ENCODE measurements around the gene CSMD2. TPM values are rescaled to one million over a fixed set of nuclear protein-coding genes. Genes with fewer than 3 reads are reported as not detected.

The CSMD2 gene
- total and polyA plus RNA-seq, 2 experiments from 2014 or later = 5.3 to 16.6 TPM

DNA sequence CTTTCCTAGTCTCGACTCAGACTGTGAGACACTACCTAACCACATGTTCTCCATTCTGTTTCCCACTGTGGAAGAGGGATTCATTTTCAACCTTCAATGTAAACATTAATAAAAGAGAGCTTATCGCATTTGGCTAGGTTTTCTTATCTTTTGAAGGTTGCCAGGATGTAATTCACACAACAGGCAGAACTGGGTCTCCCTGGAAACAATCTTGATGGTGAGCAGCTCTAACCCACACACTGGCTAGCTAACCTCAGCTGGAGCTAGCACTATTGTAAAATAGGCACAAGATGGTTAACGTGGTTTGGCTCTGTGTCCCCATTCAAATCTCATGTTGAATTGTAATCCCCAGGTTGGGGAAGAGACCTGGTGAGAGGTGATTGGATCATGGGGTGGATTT lies 617.5 kb downstream of the CSMD2 start:
- no peaks in the 10 kb centered on the region for H3K79me2 ChIP-seq (replicated peaks; ENCODE audit: insufficient read depth)
- H4K20me1 ChIP-seq (replicated peaks; ENCODE audit: insufficient read depth) = no peaks in the 10 kb centered on the region
- H2AFZ ChIP-seq = no peak overlapping the region
- H3K4me2 ChIP-seq = no peak overlapping the region
- no peak overlapping the region for H3K4me3 Mint-ChIP-seq
- H3K27me3 ChIP-seq (ENCODE audit: insufficient read depth) = no peaks in the 10 kb centered on the region
- no peaks in the 10 kb centered on the region for H3K4me1 ChIP-seq (ENCODE audit: insufficient read depth)
- no peak overlapping the region for H3K27ac Mint-ChIP-seq
- no peak overlapping the region for H3K27ac ChIP-seq (ENCODE audit: low read depth)
- H3F3A ChIP-seq (replicated peaks; ENCODE audit: low read depth) = no peaks in the 10 kb centered on the region
- no peaks in the 10 kb centered on the region for H3K4me1 Mint-ChIP-seq
- no peak for ATAC-seq
- no peak overlapping the region for H3K4me3 ChIP-seq
- H3K36me3 ChIP-seq (ENCODE audit: insufficient read depth) = no peaks in the 10 kb centered on the region; the same call in none of the 2 replicates
- peaks cover 8% of the 10 kb centered on the region; the same call in 1 of the 2 replicates for H3K9me2 ChIP-seq (ENCODE audit: insufficient read depth)
- TF ChIP-seq ZNF114 (CRISPR knock-in tag; IDR thresholded peaks at IDR 0.05) = no peak
- no peak for TF ChIP-seq POLR2AphosphoS5 (IDR thresholded peaks at IDR 0.05; ENCODE audit: low read depth)
- H3K36me3 Mint-ChIP-seq (ENCODE audit: low read depth) = peaks cover 65% of the 10 kb centered on the region
- peaks cover 5% of the 10 kb centered on the region for H3K27me3 Mint-ChIP-seq (ENCODE audit: insufficient read depth, low read depth, poor library complexity)
- no peak for DNase-seq (ENCODE audit: low spot score)
- H3K9me3 Mint-ChIP-seq = peaks cover 37% of the 10 kb centered on the region

DNA sequence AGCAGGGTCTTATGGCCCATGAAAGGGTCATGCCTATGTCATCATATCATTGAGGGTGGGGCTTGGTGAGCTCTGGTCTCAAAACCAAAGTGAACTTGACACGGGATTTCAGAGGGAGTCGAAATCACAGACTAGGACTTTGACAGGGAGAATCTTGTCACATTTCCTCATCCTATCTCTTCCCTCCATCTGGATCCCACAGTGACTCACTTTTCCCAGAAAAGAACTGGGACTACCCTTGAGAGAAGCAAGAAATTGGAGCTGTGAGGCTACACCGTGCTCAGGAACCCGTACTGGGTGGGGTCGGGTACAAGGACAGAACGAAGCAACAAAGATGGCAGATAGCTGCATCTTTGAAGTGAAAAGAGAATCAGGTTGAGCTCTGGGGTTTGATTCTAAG lies 623.1 kb downstream of the CSMD2 start:
- Histone ChIP-seq H4K20me1 (replicated peaks; ENCODE audit: insufficient read depth) (no peaks in the 10 kb centered on the region), H3K9me2 (ENCODE audit: insufficient read depth) (no peaks in the 10 kb centered on the region), H3K36me3 (ENCODE audit: insufficient read depth) (no peaks in the 10 kb centered on the region), H3K27ac (ENCODE audit: low read depth) (no peak overlapping the region), H3K79me2 (replicated peaks; ENCODE audit: insufficient read depth) (no peaks in the 10 kb centered on the region), H3K4me3 (no peak overlapping the region), H3K27me3 (ENCODE audit: insufficient read depth) (no peaks in the 10 kb centered on the region), H3K4me1 (ENCODE audit: insufficient read depth) (no peaks in the 10 kb centered on the region), H2AFZ (no peak overlapping the region), H3F3A (replicated peaks; ENCODE audit: low read depth) (no peaks in the 10 kb centered on the region), H3K4me2 (no peak overlapping the region)
- H3K9me3 Mint-ChIP-seq = no peaks in the 10 kb centered on the region
- no peaks in the 10 kb centered on the region for H3K4me1 Mint-ChIP-seq
- ATAC-seq (no peak), DNase-seq (ENCODE audit: low spot score) (no peak)
- no peak overlapping the region for H3K27ac Mint-ChIP-seq
- peaks cover 18% of the 10 kb centered on the region for H3K36me3 Mint-ChIP-seq (ENCODE audit: low read depth)
- no peak for TF ChIP-seq POLR2AphosphoS5 (IDR thresholded peaks at IDR 0.05; ENCODE audit: low read depth)
- TF ChIP-seq, protein P1, sequence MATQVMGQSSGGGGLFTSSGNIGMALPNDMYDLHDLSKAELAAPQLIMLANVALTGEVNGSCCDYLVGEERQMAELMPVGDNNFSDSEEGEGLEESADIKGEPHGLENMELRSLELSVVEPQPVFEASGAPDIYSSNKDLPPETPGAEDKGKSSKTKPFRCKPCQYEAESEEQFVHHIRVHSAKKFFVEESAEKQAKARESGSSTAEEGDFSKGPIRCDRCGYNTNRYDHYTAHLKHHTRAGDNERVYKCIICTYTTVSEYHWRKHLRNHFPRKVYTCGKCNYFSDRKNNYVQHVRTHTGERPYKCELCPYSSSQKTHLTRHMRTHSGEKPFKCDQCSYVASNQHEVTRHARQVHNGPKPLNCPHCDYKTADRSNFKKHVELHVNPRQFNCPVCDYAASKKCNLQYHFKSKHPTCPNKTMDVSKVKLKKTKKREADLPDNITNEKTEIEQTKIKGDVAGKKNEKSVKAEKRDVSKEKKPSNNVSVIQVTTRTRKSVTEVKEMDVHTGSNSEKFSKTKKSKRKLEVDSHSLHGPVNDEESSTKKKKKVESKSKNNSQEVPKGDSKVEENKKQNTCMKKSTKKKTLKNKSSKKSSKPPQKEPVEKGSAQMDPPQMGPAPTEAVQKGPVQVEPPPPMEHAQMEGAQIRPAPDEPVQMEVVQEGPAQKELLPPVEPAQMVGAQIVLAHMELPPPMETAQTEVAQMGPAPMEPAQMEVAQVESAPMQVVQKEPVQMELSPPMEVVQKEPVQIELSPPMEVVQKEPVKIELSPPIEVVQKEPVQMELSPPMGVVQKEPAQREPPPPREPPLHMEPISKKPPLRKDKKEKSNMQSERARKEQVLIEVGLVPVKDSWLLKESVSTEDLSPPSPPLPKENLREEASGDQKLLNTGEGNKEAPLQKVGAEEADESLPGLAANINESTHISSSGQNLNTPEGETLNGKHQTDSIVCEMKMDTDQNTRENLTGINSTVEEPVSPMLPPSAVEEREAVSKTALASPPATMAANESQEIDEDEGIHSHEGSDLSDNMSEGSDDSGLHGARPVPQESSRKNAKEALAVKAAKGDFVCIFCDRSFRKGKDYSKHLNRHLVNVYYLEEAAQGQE (IDR thresholded peaks at IDR 0.05; ENCODE audit: unreplicated experiment) = no peak
- H3K4me3 Mint-ChIP-seq = no peak overlapping the region
- peaks cover 5% of the 10 kb centered on the region for H3K27me3 Mint-ChIP-seq (ENCODE audit: insufficient read depth, low read depth, poor library complexity)

DNA sequence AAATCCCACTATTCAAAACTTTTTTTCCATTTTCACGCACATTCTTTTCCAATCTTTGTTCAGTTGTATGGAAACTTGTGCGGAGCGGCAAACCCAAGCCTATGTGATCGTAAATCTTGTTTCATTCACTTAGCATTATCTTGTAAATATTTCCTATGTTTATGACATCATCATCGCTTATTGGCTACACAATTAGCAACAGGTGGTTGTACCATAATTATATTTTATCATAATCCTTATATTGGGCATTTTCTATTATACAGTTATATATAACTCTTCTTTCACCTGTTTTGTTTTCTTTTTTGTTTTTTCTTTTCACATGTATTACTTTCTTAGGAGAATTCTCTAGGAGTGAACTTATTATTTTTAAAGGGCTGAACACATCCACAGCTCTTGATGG lies 627.1 kb downstream of the CSMD2 start:
- H3K9me2 ChIP-seq (ENCODE audit: insufficient read depth) = no peaks in the 10 kb centered on the region
- H4K20me1 ChIP-seq (replicated peaks; ENCODE audit: insufficient read depth) = no peaks in the 10 kb centered on the region
- Mint-ChIP-seq H3K36me3 (ENCODE audit: low read depth) (peaks cover 15% of the 10 kb centered on the region), H3K4me3 (no peak overlapping the region), H3K27me3 (ENCODE audit: insufficient read depth, low read depth, poor library complexity) (peaks cover 12% of the 10 kb centered on the region), H3K9me3 (no peaks in the 10 kb centered on the region; the same call in 2 of the 3 replicates), H3K4me1 (no peaks in the 10 kb centered on the region), H3K27ac (no peak overlapping the region)
- no peak overlapping the region for H3K4me2 ChIP-seq
- no peaks in the 10 kb centered on the region for H3K4me1 ChIP-seq (ENCODE audit: insufficient read depth)
- H3F3A ChIP-seq (replicated peaks; ENCODE audit: low read depth) = no peaks in the 10 kb centered on the region
- no peaks in the 10 kb centered on the region for H3K27me3 ChIP-seq (ENCODE audit: insufficient read depth)
- no peak overlapping the region for H2AFZ ChIP-seq
- DNase-seq (ENCODE audit: low spot score) (no peak), ATAC-seq (no peak)
- H3K79me2 ChIP-seq (replicated peaks; ENCODE audit: insufficient read depth) = no peaks in the 10 kb centered on the region
- no peaks in the 10 kb centered on the region; the same call in 1 of the 2 replicates for H3K36me3 ChIP-seq (ENCODE audit: insufficient read depth)
- no peak overlapping the region for H3K4me3 ChIP-seq
- H3K27ac ChIP-seq (ENCODE audit: low read depth) = no peak overlapping the region
- no peak for TF ChIP-seq NANOG (IDR thresholded peaks at IDR 0.05; ENCODE audit: borderline replicate concordance)
- TF ChIP-seq, protein P2, sequence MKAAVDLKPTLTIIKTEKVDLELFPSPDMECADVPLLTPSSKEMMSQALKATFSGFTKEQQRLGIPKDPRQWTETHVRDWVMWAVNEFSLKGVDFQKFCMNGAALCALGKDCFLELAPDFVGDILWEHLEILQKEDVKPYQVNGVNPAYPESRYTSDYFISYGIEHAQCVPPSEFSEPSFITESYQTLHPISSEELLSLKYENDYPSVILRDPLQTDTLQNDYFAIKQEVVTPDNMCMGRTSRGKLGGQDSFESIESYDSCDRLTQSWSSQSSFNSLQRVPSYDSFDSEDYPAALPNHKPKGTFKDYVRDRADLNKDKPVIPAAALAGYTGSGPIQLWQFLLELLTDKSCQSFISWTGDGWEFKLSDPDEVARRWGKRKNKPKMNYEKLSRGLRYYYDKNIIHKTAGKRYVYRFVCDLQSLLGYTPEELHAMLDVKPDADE (IDR thresholded peaks at IDR 0.05) = no peak
- TF ChIP-seq EZH2phosphoT487 (IDR thresholded peaks at IDR 0.05; ENCODE audit: unreplicated experiment) = no peak
- TF ChIP-seq ZNF331 (CRISPR knock-in tag; IDR thresholded peaks at IDR 0.05; ENCODE audit: low read depth) = no peak
- TF ChIP-seq STAT1 (IDR thresholded peaks at IDR 0.05; ENCODE audit: unreplicated experiment) = no peak
- no peak for TF ChIP-seq JUNB (IDR thresholded peaks at IDR 0.05; ENCODE audit: unreplicated experiment)
- no peak for TF ChIP-seq EZH2 (IDR thresholded peaks at IDR 0.05; ENCODE audit: low read depth, unreplicated experiment)
- TF ChIP-seq, protein P1 (IDR thresholded peaks at IDR 0.05; ENCODE audit: unreplicated experiment) = no peak
- TF ChIP-seq CREB1 (CRISPR knock-in tag; IDR thresholded peaks at IDR 0.05; ENCODE audit: low read depth) = no peak
